ENCODE measurements around the gene BDH2. TPM values are rescaled to one million over a fixed set of nuclear protein-coding genes. Genes with fewer than 3 reads are reported as not detected.

Gene BDH2
- total RNA-seq, 1 donor: 36.6 TPM

DNA sequence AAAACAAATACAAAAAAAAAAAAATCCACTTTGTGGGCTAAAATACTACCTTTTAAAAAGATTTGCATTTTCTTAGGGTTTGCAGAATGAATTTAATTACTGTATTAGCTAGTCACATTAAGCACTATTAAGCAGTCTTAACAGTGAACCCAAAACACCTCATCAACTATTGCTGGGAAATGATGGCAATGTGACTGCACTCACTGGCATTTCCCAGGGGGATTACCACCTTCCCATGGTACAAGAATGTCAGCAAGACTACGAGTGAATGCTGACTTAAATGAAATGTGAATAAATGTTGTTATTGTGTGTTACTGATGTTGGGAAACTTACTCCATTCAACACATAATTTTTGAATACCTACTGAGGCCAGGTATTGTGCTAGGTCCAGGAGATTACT, 13.1 kb downstream of the BDH2 start:
- Histone ChIP-seq H3K79me2 (ENCODE audit: insufficient read depth, low read length) (no peaks in the 10 kb centered on the region), H3K36me3 (ENCODE audit: insufficient read depth, low read length) (peaks cover 58% of the 10 kb centered on the region), H4K20me1 (ENCODE audit: insufficient read depth, low read length) (no peaks in the 10 kb centered on the region), H3K4me2 (ENCODE audit: insufficient read depth, low read length) (no peak overlapping the region), H3K9me3 (ENCODE audit: low read depth, low read length) (no peaks in the 10 kb centered on the region), H3K27ac (ENCODE audit: low read depth, low read length) (no peak overlapping the region), H2AFZ (ENCODE audit: low read length) (no peak overlapping the region), H3K4me1 (ENCODE audit: insufficient read depth, low read length) (no peaks in the 10 kb centered on the region), H3K4me3 (ENCODE audit: insufficient read depth, low read length) (no peak overlapping the region), H3K27me3 (ENCODE audit: insufficient read depth, low read length) (no peaks in the 10 kb centered on the region)
- TF ChIP-seq, protein P1, sequence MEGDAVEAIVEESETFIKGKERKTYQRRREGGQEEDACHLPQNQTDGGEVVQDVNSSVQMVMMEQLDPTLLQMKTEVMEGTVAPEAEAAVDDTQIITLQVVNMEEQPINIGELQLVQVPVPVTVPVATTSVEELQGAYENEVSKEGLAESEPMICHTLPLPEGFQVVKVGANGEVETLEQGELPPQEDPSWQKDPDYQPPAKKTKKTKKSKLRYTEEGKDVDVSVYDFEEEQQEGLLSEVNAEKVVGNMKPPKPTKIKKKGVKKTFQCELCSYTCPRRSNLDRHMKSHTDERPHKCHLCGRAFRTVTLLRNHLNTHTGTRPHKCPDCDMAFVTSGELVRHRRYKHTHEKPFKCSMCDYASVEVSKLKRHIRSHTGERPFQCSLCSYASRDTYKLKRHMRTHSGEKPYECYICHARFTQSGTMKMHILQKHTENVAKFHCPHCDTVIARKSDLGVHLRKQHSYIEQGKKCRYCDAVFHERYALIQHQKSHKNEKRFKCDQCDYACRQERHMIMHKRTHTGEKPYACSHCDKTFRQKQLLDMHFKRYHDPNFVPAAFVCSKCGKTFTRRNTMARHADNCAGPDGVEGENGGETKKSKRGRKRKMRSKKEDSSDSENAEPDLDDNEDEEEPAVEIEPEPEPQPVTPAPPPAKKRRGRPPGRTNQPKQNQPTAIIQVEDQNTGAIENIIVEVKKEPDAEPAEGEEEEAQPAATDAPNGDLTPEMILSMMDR (IDR thresholded peaks at IDR 0.05; ENCODE audit: extremely low read depth, low read depth, low read length): no peak
- no peak for DNase-seq (ENCODE audit: insufficient read length, low spot score, missing footprints)

DNA sequence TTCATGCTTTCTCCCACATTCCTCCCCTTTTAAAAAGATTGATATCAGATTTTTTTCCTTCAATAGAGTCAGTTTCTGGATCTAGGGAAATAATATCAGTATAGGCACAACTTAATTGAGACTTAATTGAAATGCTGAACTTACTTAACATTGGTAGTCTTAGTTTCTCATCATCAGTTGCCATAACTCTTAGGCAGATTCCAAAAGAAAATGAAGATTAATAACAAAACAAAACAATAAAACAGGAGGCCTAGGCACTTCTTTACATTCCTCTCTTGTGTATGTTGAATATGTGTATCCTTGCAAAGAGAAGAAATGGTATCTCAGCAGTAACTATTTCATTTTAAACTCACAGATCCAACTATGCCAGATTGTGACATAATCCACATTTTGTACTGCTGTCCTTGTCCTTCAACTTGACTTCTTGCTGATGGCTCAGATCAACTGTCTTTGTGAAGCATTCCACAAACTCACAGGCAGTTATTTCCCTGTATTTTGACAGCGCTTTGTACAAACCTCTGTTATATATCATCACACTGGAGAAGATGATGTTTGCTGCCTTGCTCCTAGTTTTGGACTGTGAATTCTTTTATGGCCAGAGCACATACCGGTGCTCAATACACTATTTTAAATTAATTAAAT, 14.0 kb downstream of the BDH2 start:
- no peak overlapping the region for H2AFZ ChIP-seq (ENCODE audit: low read length)
- H3K4me1 ChIP-seq (ENCODE audit: insufficient read depth, low read length): no peaks in the 10 kb centered on the region
- peaks cover 53% of the 10 kb centered on the region for H3K36me3 ChIP-seq (ENCODE audit: insufficient read depth, low read length)
- no peak overlapping the region for H3K4me2 ChIP-seq (ENCODE audit: insufficient read depth, low read length)
- no peak overlapping the region for H3K4me3 ChIP-seq (ENCODE audit: insufficient read depth, low read length)
- no peaks in the 10 kb centered on the region for H3K79me2 ChIP-seq (ENCODE audit: insufficient read depth, low read length)
- H4K20me1 ChIP-seq (ENCODE audit: insufficient read depth, low read length): no peaks in the 10 kb centered on the region
- no peak for DNase-seq (ENCODE audit: insufficient read length, low spot score, missing footprints)
- TF ChIP-seq, protein P1 (IDR thresholded peaks at IDR 0.05; ENCODE audit: extremely low read depth, low read depth, low read length): no peak
- H3K27ac ChIP-seq (ENCODE audit: low read depth, low read length): no peak overlapping the region
- H3K9me3 ChIP-seq (ENCODE audit: low read depth, low read length): no peaks in the 10 kb centered on the region
- H3K27me3 ChIP-seq (ENCODE audit: insufficient read depth, low read length): no peaks in the 10 kb centered on the region

DNA sequence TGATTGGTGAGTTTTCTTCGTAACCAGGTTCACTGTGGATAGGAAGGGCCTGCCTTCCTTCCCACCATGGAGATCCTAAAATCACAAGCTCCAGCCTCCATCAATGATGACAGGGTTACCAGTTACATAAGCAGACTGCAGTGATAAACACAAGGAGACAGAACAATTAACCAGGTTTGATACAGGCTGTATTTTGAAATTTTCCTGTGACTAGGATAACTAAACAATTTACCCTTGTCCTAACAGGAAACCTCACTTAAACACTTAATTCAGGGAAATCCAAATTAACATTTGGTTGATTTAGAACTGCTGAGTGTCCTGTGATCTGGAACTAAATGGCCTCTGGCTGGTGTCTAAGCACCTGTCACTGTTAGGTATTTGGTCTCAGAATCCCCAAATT, 20.0 kb downstream of the BDH2 start:
- TF ChIP-seq, protein P1 (IDR thresholded peaks at IDR 0.05; ENCODE audit: extremely low read depth, low read depth, low read length): no peak
- H3K27me3 ChIP-seq (ENCODE audit: insufficient read depth, low read length): no peaks in the 10 kb centered on the region
- H3K27ac ChIP-seq (ENCODE audit: low read depth, low read length): no peak overlapping the region
- H3K36me3 ChIP-seq (ENCODE audit: insufficient read depth, low read length): peaks cover 11% of the 10 kb centered on the region
- no peak overlapping the region for H3K4me2 ChIP-seq (ENCODE audit: insufficient read depth, low read length)
- no peak overlapping the region for H2AFZ ChIP-seq (ENCODE audit: low read length)
- no peaks in the 10 kb centered on the region for H3K9me3 ChIP-seq (ENCODE audit: low read depth, low read length)
- H4K20me1 ChIP-seq (ENCODE audit: insufficient read depth, low read length): no peaks in the 10 kb centered on the region
- peaks cover 16% of the 10 kb centered on the region for H3K79me2 ChIP-seq (ENCODE audit: insufficient read depth, low read length)
- no peak overlapping the region for H3K4me3 ChIP-seq (ENCODE audit: insufficient read depth, low read length)
- no peak for DNase-seq (ENCODE audit: insufficient read length, low spot score, missing footprints)
- peaks cover 10% of the 10 kb centered on the region for H3K4me1 ChIP-seq (ENCODE audit: insufficient read depth, low read length)

DNA sequence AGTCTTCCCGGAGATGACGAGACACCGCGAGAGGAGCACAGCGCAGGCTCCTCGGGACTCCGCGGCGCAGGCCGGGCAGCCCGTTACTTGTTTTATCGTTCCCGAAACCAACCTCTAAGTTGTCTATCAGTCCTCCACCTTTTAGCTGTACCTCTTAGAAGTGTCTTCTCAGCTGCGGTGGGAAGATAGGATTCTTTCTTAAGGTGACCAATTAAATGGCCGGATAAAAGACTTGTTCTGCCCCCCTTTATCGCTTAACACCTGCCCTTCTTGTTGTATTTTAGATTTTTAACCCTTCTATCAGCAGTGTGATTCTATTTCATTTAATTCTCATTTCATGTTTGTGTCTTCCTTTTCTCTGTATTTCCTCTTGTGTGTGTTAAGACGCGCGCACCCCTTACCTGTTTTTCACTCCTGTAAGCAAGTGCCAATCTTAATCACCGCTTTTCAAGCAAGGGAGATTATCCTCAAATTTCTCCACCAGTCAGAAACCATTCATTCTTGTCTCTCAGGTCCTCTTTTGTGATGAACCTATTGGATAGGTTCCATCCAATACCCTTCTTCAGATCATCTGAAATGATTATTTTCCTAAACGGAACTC, 22.8 kb downstream of the BDH2 start, which contains the start of gene SLC9B2:
Gene SLC9B2, minus strand, starts transcription at position 15 of the 601 bp plus-strand sequence. CDS start 9,211 bp downstream, outside the sequence.
- Histone ChIP-seq H3K27me3 (ENCODE audit: insufficient read depth, low read length) (no peaks in the 10 kb centered on the region), H2AFZ (ENCODE audit: low read length) (peak within 1 kb of the TSS; percentile 87), H3K4me3 (ENCODE audit: insufficient read depth, low read length) (peak within 1 kb of the TSS; percentile 84), H3K27ac (ENCODE audit: low read depth, low read length) (peak within 1 kb of the TSS; percentile 66), H3K4me2 (ENCODE audit: insufficient read depth, low read length) (peak within 1 kb of the TSS; percentile 86), H3K36me3 (ENCODE audit: insufficient read depth, low read length) (peaks cover 7% of the 10 kb centered on the region), H4K20me1 (ENCODE audit: insufficient read depth, low read length) (no peaks in the 10 kb centered on the region), H3K4me1 (ENCODE audit: insufficient read depth, low read length) (peaks cover 10% of the 10 kb centered on the region), H3K9me3 (ENCODE audit: low read depth, low read length) (no peaks in the 10 kb centered on the region), H3K79me2 (ENCODE audit: insufficient read depth, low read length) (peaks cover 37% of the 10 kb centered on the region)
- peak; percentile 37 for DNase-seq (ENCODE audit: insufficient read length, low spot score, missing footprints)
- TF ChIP-seq, protein P1 (IDR thresholded peaks at IDR 0.05; ENCODE audit: extremely low read depth, low read depth, low read length): no peak

Measured in osteoblast (primary cell).